ENCODE measurements around the gene CSGALNACT2.
"Not testable (repeated sequence)": the region's sequence is repeated elsewhere in the genome, so short reads cannot be mapped to it uniquely, and the experiment has no call there.

The CSGALNACT2 gene

GRCh38 chr10:43138021-43138756 lies at the start of gene CSGALNACT2:
Gene CSGALNACT2, plus strand, starts transcription at chr10:43138445. Its CDS starts 16,705 bp downstream, at chr10:43155150.
- peak; percentile 85 for DNase-seq

GRCh38 chr10:43089519-43089918 lies 48.7 kb upstream of the CSGALNACT2 start:
- no peak for DNase-seq

- no peak for DNase-seq
Observed at GRCh38 chr10:43090188-43090587, 48.1 kb upstream of the CSGALNACT2 start.

DNA sequence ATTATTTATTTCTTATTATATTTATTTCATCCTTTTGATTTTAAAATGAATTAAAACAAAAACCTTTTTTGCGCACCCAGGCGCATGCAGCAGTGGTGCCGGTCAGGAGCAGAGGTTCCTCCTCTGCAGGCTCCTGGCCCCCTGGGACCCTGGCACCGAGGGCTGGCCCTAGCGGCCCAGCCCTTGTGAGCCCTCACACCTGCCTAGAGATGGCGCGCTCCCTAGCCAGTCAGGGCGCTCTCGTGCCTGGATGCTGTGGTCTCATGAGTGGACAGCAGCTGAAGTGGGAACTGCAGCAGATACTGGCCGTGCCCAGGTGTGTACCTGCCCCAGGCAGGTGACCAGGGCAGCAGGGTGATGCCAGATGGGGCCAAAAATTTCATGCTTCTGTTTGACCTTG lies 47.6 kb upstream of the CSGALNACT2 start:
- no peak for DNase-seq

DNA sequence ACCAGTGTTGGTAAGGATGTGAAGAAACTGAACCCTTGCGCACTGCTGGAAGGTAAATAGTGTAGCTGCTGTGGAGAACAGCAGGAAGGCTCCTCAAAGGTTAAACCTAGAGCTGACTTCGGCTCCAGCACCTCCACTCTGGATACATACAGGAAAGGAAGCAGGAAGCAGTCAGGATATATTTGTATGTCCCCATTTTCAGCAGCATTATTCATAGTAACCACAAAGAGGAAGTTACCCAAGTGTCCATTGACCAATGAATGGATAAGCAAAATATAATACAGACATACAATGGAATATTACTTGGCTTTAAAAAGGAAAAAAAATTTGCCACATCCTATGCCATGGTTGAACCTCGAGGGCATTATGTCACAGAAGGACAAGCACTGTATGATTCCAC lies 46.4 kb upstream of the CSGALNACT2 start:
- peak; percentile 13 for DNase-seq

DNA sequence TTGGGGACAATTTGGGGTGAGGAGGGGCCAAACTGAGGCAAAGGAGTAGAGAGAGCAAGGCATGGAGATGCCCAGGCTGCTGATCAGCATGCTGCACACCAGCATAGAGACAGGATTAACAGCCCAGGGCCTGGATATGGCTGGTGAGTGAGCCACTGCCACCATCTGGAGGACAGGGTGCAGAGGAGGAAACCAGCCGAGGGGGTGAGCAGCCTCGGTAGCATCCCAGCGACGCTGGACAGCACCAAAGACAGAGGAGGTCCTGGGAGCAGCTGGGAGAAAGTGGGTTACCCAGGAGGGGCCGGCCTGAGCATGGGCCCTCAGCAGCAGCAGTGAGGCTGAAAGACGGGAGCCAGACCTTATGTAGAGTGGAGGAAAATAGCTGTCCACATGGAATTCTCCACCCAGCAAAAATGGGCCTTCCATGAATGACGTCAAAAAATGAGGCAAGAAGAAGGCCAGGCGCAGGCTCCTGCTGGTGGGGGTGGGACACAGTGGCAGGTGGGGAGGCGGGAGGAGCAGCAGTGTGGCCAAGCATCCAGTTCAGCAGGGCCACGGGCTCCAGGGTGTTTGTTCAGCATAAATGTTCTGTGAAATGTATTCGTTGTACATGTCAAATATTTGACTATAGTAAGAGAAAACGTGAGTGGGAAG lies 44.7 kb upstream of the CSGALNACT2 start:
- DNase-seq = peak; percentile 94

DNA sequence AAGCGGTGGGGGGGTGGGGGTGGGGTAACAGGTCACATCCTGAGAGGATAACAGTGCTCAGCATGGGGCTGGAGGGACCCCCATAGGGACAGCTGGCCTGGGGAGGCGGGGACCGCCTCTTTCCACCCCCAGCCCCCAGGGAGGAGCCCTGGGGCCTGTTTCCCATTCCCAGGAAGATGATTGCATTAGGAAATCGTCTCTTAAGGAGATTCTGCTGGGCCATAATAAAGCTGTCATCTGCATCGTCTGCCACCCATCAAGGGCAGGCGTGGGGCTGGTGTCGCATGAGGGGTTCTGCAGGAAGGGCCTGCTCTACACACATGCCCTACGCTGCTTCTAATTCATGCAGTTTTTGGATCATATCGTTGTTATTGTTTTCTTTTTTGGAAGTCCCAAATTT lies 44.2 kb upstream of the CSGALNACT2 start:
- peak; percentile 94 for DNase-seq

GRCh38 chr10:43099339-43099738 lies 38.9 kb upstream of the CSGALNACT2 start:
- not testable (repeated sequence) for DNase-seq

DNA sequence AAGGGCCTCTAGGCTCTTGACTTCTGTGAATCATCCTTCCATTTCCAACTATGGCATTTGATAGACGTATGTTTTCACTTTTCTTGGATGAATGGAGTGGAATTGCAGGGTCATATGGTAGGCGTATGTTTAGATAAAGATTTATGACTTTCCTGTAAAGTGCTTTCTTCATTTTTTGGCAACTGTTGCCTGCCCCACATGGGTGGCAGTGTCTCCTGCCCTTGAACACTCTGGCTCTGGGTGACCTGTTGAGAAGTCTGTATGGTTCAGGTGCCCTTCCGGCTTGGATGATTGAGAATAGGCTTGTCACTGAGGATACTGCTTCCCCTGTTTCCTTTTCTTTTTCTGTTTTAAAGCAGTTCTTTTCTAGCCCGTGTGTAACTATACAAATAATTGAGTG lies 38.3 kb upstream of the CSGALNACT2 start:
- no peak for DNase-seq

- no peak for DNase-seq
Observed at GRCh38 chr10:43100366-43100765, 37.9 kb upstream of the CSGALNACT2 start.

DNA sequence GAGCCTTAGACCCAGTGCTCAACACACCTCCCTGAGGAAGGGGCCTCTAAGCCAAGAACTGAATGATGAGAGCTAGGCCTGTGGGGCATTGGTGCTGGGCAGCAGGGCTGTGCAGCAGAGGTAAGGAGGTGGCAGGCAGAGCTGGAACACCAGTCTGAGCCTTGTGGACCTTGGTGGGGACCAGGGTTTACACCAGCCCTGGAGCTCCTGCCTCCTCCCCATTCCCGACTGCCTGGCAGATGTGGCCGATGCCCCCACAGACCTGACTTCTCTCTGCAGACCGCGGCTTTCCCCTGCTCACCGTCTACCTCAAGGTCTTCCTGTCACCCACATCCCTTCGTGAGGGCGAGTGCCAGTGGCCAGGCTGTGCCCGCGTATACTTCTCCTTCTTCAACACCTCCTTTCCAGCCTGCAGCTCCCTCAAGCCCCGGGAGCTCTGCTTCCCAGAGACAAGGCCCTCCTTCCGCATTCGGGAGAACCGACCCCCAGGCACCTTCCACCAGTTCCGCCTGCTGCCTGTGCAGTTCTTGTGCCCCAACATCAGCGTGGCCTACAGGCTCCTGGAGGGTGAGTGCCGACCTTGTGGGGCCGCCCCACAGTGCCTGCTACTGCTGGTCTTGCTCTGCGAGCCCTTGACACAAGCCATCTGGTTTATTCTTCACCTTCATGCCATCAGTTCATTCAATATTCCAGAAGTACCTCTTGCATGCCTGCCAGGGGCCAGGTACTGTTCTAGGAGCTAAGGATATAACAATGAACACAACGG lies 36.0 kb upstream of the CSGALNACT2 start:
- DNase-seq = no peak

- DNase-seq = peak; percentile 91
Observed at GRCh38 chr10:43105102-43105955, 32.9 kb upstream of the CSGALNACT2 start.

GRCh38 chr10:43105956-43106229 lies 32.4 kb upstream of the CSGALNACT2 start:
- DNase-seq = no peak

DNA sequence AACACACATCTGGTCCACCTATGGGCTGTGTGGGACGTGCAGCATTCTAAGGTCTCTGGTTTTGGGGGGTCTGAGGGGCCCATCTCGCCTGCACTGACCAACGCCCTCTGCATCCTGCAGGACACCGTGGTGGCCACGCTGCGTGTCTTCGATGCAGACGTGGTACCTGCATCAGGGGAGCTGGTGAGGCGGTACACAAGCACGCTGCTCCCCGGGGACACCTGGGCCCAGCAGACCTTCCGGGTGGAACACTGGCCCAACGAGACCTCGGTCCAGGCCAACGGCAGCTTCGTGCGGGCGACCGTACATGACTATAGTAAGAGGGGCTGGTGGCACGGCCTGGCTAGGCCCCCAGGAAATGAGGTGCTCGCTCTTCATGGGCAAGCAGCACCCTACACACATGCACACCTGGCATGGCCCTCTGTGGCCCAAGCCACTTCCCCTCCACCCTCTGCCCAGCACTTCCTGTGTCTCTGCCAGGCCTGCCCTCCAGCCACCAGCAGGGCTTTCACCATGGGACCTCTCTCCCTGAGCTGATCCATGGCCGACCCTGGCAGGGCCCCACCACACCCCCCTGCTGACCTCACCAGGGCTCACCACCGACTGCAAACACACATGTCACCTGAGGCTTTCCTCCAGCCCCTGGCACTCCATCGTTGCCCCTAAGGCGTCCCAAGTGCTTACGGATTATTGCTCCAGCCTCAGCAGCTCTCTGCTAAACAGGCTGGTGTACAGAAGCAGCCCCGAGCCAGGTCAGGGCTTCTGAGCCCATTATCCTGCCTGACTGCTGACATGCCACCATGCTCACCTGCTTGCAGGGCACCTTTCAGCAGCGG lies 31.8 kb upstream of the CSGALNACT2 start:
- DNase-seq = no peak

GRCh38 chr10:43108951-43109350 lies 29.3 kb upstream of the CSGALNACT2 start:
- no peak for DNase-seq

- DNase-seq = no peak
Observed at GRCh38 chr10:43109671-43110249, 28.5 kb upstream of the CSGALNACT2 start.

GRCh38 chr10:43110338-43111071 lies 27.7 kb upstream of the CSGALNACT2 start:
- DNase-seq = no peak

DNA sequence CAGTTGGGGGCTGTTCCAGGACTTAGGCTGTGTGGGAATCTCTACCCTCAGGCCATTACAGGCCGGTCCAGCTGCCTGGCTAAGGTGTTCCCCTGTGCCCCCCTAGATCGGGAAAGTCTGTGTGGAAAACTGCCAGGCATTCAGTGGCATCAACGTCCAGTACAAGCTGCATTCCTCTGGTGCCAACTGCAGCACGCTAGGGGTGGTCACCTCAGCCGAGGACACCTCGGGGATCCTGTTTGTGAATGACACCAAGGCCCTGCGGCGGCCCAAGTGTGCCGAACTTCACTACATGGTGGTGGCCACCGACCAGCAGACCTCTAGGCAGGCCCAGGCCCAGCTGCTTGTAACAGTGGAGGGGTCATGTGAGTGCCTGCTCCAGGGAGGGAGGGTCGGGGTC lies 27.1 kb upstream of the CSGALNACT2 start:
- DNase-seq = no peak

- no peak for DNase-seq
Observed at GRCh38 chr10:43111921-43112607, 26.2 kb upstream of the CSGALNACT2 start.

- DNase-seq = no peak
Observed at GRCh38 chr10:43112608-43112961, 25.7 kb upstream of the CSGALNACT2 start.
